ENCODE results near the gene PRKAB1.

- no peak for TF ChIP-seq FOXP1 (CRISPR knock-in tag; IDR thresholded peaks at IDR 0.05)
- TF ChIP-seq ZBTB40 (IDR thresholded peaks at IDR 0.05), result no peak
- no peak for TF ChIP-seq ZBTB40 (CRISPR knock-in tag; IDR thresholded peaks at IDR 0.05)
- TF ChIP-seq FOSL1 (tag; conservative IDR thresholded peaks at IDR 0.05), result no peak
- TF ChIP-seq CTCF (IDR thresholded peaks at IDR 0.05 in 2 of 3, conservative IDR thresholded peaks at IDR 0.05 in 1 of 3; ENCODE audit: insufficient read depth in 2 of 3, low read depth in 1 of 3, low read length in 3 of 3), result no peak
- no peak for TF ChIP-seq BHLHE40 (IDR thresholded peaks at IDR 0.05; ENCODE audit: low read length)
- TF ChIP-seq RNF2 (IDR thresholded peaks at IDR 0.05), result no peak
- TF ChIP-seq FOXA1 (IDR thresholded peaks at IDR 0.05; ENCODE audit: borderline replicate concordance), result no peak
- TF ChIP-seq RAD51 (IDR thresholded peaks at IDR 0.05; ENCODE audit: borderline replicate concordance, low read depth), result no peak
- TF ChIP-seq, protein P1, sequence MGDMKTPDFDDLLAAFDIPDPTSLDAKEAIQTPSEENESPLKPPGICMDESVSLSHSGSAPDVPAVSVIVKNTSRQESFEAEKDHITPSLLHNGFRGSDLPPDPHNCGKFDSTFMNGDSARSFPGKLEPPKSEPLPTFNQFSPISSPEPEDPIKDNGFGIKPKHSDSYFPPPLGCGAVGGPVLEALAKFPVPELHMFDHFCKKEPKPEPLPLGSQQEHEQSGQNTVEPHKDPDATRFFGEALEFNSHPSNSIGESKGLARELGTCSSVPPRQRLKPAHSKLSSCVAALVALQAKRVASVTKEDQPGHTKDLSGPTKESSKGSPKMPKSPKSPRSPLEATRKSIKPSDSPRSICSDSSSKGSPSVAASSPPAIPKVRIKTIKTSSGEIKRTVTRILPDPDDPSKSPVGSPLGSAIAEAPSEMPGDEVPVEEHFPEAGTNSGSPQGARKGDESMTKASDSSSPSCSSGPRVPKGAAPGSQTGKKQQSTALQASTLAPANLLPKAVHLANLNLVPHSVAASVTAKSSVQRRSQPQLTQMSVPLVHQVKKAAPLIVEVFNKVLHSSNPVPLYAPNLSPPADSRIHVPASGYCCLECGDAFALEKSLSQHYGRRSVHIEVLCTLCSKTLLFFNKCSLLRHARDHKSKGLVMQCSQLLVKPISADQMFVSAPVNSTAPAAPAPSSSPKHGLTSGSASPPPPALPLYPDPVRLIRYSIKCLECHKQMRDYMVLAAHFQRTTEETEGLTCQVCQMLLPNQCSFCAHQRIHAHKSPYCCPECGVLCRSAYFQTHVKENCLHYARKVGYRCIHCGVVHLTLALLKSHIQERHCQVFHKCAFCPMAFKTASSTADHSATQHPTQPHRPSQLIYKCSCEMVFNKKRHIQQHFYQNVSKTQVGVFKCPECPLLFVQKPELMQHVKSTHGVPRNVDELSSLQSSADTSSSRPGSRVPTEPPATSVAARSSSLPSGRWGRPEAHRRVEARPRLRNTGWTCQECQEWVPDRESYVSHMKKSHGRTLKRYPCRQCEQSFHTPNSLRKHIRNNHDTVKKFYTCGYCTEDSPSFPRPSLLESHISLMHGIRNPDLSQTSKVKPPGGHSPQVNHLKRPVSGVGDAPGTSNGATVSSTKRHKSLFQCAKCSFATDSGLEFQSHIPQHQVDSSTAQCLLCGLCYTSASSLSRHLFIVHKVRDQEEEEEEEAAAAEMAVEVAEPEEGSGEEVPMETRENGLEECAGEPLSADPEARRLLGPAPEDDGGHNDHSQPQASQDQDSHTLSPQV (IDR thresholded peaks at IDR 0.05), result no peak
These were observed 37.2 kb downstream of the PRKAB1 start for GRCh38 chr12:119705182-119705581.

Measured in K562 (cell line).